GM19025 (cell line): ENCODE measurements around the gene PSD2.

Experiments used
- ATAC-seq: cut with Tn5 transposase; IDR thresholded peaks from one replicate; pipeline ENCODE4 v1.9.1; 2021; ENCODE audit warnings: mild to moderate bottlenecking, low read depth, moderate library complexity; ENCODE audit not compliant: unreplicated experiment

The PSD2 gene

GRCh38 chr5:139851558-139851957 is 56.0 kb downstream of the PSD2 start:
- no peak for ATAC-seq

- ATAC-seq: no peak
Observed at GRCh38 chr5:139852696-139853095, 57.1 kb downstream of the PSD2 start.

- no peak for ATAC-seq
Observed at GRCh38 chr5:139854029-139854605, 58.5 kb downstream of the PSD2 start.

- ATAC-seq: no peak
Observed at GRCh38 chr5:139854953-139855352, 59.3 kb downstream of the PSD2 start.

GRCh38 chr5:139855451-139855850 is 59.8 kb downstream of the PSD2 start:
- ATAC-seq: no peak

GRCh38 chr5:139855946-139856540 is 60.4 kb downstream of the PSD2 start:
- no peak for ATAC-seq

- ATAC-seq: no peak
Observed at GRCh38 chr5:139856714-139857113, 61.1 kb downstream of the PSD2 start.

- ATAC-seq: no peak
Observed at GRCh38 chr5:139859013-139859412, 63.4 kb downstream of the PSD2 start.

- ATAC-seq: no peak
Observed at GRCh38 chr5:139861021-139861888, 65.6 kb downstream of the PSD2 start.

GRCh38 chr5:139861889-139862207 is 66.2 kb downstream of the PSD2 start:
- ATAC-seq: no peak

GRCh38 chr5:139862313-139862712 is 66.7 kb downstream of the PSD2 start:
- ATAC-seq: no peak

GRCh38 chr5:139862803-139863202 is 67.2 kb downstream of the PSD2 start:
- ATAC-seq: no peak

- ATAC-seq: no peak
Observed at GRCh38 chr5:139863361-139863760, 67.8 kb downstream of the PSD2 start.

GRCh38 chr5:139863855-139864558 is 68.4 kb downstream of the PSD2 start:
- no peak for ATAC-seq

GRCh38 chr5:139864716-139865483 is 69.3 kb downstream of the PSD2 start:
- ATAC-seq: no peak

GRCh38 chr5:139867109-139867508 is 71.5 kb downstream of the PSD2 start:
- ATAC-seq: no peak

- no peak for ATAC-seq
Observed at GRCh38 chr5:139867581-139867980, 72.0 kb downstream of the PSD2 start.

GRCh38 chr5:139869042-139869790 is 73.6 kb downstream of the PSD2 start:
- ATAC-seq: no peak

- no peak for ATAC-seq
Observed at GRCh38 chr5:139870677-139871076, 75.1 kb downstream of the PSD2 start.

GRCh38 chr5:139871614-139872013 is 76.0 kb downstream of the PSD2 start:
- no peak for ATAC-seq
